GM10248 (cell line): ENCODE data around the gene CFAP97.

Source experiments
- CTCF ChIA-PET: fragments of 300-600 bp; sonication (Branson Sonifier 250); formaldehyde crosslinking; extraction: SDS; loops from one replicate; lab custom pipeline; 2021; ENCODE audit warnings: antibody characterized with exemption; lab: Yijun Ruan, JAX
- POLR2A ChIA-PET: fragments of 350-650 bp; sonication (Branson Sonifier 250); formaldehyde crosslinking; extraction: SDS; loops from one replicate; lab custom pipeline; 2020; ENCODE audit warnings: antibody characterized with exemption; lab: Yijun Ruan, JAX
- DNase-seq: peaks from one replicate; pipeline ENCODE4 v3.0.0; 2012; ENCODE audit errors: extremely low spot score
- CTCF ChIP-seq: IDR thresholded peaks from 2 replicates; pipeline ENCODE4 v1.5.1; 2012; ENCODE audit warnings: mild to moderate bottlenecking, low read depth; ENCODE audit errors: extremely low read depth, missing control alignments, control extremely low read depth

The CFAP97 gene

GRCh38 chr4:185227131-185227551, 23.3 kb upstream of the CFAP97 start:
- CTCF ChIA-PET, result interaction anchor here (1.2 to 2.1 kb wide), 4 partner anchors 10 to 23 kb away, joined by 4 to 6 read pairs (median 6); no protein-coding TSS in a partner anchor
- no peak for TF ChIP-seq CTCF
- no peak for DNase-seq
- POLR2A ChIA-PET, result interaction anchor here (1.3 kb wide), 1 partner anchor 15 kb away, joined by 4 read pairs; no protein-coding TSS in a partner anchor

- no peak for DNase-seq
- TF ChIP-seq CTCF, result no peak
- CTCF ChIA-PET, result interaction anchor here (0.7 to 2.1 kb wide), 6 partner anchors 9 to 26 kb away, joined by 3 to 6 read pairs (median 4); no protein-coding TSS in a partner anchor
- POLR2A ChIA-PET, result interaction anchor here (1.3 kb wide), 1 partner anchor 17 kb away, joined by 4 read pairs; no protein-coding TSS in a partner anchor
Observed at GRCh38 chr4:185225940-185226339, 22.1 kb upstream of the CFAP97 start.

- TF ChIP-seq CTCF, result no peak
- ChIA-PET POLR2A (no interaction called here), CTCF (no interaction called here)
- DNase-seq, result no peak
Observed at GRCh38 chr4:185224597-185224996, 20.8 kb upstream of the CFAP97 start.

GRCh38 chr4:185222598-185222997, 18.8 kb upstream of the CFAP97 start:
- POLR2A ChIA-PET, result no interaction called here
- CTCF ChIA-PET, result interaction anchor here (0.9 to 1.3 kb wide), 4 partner anchors 22 to 88 kb away, joined by 3 read pairs; no protein-coding TSS in a partner anchor

GRCh38 chr4:185221912-185222311, 18.1 kb upstream of the CFAP97 start:
- DNase-seq, result no peak
- CTCF ChIA-PET, result interaction anchor here (1.1 kb wide), 1 partner anchor 53 kb away, joined by 3 read pairs; no protein-coding TSS in a partner anchor
- POLR2A ChIA-PET, result no interaction called here

More at GRCh38 chr4:185222598-185222997, 18.8 kb upstream of the CFAP97 start:
- DNase-seq, result no peak
- no peak for TF ChIP-seq CTCF

GRCh38 chr4:185221491-185221890, 17.7 kb upstream of the CFAP97 start:
- POLR2A ChIA-PET, result no interaction called here

More at GRCh38 chr4:185221912-185222311, 18.1 kb upstream of the CFAP97 start:
- TF ChIP-seq CTCF, result no peak

More at GRCh38 chr4:185221491-185221890, 17.7 kb upstream of the CFAP97 start:
- TF ChIP-seq CTCF, result no peak
- CTCF ChIA-PET, result interaction anchor here (1.1 kb wide), 1 partner anchor 53 kb away, joined by 3 read pairs; no protein-coding TSS in a partner anchor
- no peak for DNase-seq
